Ovary (tissue), 3 donors: Measurements from ENCODE around the gene SLA2.

Experiments used
- EP300 ChIP-seq: sonication (generic); formaldehyde crosslinking; IDR thresholded peaks from one replicate; pipeline ENCODE4 v1.6.1; 2017; ENCODE audit warnings: antibody characterized with exemption
- POLR2A ChIP-seq: fragments of 450-650 bp; IDR thresholded peaks from one replicate; pipeline ENCODE4 v1.6.1; 2017; ENCODE audit warnings: antibody characterized with exemption, mild to moderate bottlenecking, moderate library complexity
- TF ChIP-seq, protein P1 (sequence below), 3 donors: fragments of 450-650 bp in 2 of 3; fragments of 200-600 bp in 1 of 3; IDR thresholded peaks; one replicate each; pipeline versions ENCODE4 v1.5.1 to v1.8.0; 2016 to 2022; ENCODE audit warnings: antibody characterized with exemption in 3 of 3, mild to moderate bottlenecking in 1 of 3
- donor health status: DM: no; HTN: no; CAD: no.

DNA sequence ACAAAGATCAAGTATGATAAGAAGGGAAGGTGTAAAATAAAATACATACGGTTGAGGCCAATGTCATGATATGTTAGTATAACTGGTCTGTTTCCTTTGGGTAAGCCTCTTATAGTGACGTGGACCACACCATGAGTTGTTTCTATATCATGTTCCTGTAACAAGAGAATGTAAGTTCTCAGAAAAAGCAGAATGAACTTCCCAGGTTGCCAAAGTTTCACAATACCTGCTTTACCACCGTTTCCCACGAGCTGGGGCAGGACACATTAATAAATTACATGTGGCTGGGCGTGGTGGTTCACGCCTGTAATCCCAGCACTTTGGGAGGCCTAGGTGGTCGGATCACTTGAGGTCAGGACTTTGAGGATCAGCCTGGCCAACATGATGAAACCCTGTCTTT is 42.6 kb upstream of the SLA2 start:
- TF ChIP-seq, protein P1, sequence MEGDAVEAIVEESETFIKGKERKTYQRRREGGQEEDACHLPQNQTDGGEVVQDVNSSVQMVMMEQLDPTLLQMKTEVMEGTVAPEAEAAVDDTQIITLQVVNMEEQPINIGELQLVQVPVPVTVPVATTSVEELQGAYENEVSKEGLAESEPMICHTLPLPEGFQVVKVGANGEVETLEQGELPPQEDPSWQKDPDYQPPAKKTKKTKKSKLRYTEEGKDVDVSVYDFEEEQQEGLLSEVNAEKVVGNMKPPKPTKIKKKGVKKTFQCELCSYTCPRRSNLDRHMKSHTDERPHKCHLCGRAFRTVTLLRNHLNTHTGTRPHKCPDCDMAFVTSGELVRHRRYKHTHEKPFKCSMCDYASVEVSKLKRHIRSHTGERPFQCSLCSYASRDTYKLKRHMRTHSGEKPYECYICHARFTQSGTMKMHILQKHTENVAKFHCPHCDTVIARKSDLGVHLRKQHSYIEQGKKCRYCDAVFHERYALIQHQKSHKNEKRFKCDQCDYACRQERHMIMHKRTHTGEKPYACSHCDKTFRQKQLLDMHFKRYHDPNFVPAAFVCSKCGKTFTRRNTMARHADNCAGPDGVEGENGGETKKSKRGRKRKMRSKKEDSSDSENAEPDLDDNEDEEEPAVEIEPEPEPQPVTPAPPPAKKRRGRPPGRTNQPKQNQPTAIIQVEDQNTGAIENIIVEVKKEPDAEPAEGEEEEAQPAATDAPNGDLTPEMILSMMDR (IDR thresholded peaks at IDR 0.05), result no peak
- TF ChIP-seq POLR2A (no peak), EP300 (no peak)
